Smooth muscle cell of the brain vasculature (primary cell): Measurements from ENCODE around the gene CPLX1.

ENCODE experiments used
- DNase-seq: peaks from one replicate; pipeline ENCODE4 v3.0.0-alpha.2; 2012; ENCODE audit warnings: low read depth, low spot score

The CPLX1 gene

DNA sequence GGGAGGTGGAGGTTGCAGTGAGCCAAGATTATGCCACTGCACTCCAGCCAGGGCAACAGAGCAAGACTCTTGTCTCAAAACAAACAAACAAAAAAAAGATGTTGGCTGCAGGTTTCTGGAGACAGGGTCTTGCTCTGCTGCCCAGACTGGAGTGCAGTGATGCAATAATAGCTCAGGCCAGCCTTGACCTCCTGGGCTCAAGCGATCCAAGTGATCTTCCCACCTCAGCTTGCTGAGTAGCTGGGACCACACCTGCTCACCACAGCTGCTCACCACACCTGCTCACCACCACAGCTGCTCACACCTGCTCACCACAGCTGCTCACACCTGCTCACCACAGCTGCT lies 29.9 kb upstream of the CPLX1 start:
- DNase-seq, result no peak

DNA sequence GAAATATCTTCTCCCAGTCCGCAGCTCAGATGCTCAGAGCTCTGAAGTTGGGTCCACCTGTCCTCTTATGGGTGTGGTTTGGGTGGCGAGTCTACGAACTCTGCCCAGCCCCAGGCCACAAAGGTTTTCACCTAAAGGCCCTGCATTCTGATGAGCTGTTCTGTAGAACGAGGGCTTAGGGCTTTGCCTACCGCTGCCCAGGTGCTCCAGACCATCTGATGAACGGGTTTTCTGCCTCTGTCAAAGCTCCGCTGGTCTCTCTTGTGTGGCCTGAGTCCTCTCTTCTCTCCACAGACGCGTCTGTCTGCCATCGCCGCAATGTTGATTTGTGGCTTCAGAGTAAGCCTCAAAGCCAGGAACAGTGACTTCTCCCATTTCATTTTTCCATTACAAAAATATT lies 28.4 kb upstream of the CPLX1 start:
- no peak for DNase-seq

DNA sequence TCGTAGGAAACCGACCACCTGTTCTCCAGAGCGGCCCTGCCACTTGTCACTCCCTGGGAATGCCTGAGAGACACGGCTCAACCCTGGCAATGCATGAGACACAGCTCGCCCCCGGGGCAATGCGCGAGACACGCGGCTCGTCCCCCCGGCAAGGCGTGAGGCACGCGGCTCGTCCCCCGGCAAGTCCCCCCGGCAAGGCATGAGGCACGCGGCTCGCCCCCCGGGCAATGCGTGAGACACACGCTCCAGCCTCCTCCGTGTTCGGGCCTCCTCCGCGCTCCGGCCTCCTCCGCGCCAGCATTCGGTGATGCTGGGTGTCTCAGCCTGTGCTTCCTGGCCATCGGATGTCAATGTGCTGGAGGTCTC lies 27.5 kb upstream of the CPLX1 start:
- DNase-seq, result no peak

DNA sequence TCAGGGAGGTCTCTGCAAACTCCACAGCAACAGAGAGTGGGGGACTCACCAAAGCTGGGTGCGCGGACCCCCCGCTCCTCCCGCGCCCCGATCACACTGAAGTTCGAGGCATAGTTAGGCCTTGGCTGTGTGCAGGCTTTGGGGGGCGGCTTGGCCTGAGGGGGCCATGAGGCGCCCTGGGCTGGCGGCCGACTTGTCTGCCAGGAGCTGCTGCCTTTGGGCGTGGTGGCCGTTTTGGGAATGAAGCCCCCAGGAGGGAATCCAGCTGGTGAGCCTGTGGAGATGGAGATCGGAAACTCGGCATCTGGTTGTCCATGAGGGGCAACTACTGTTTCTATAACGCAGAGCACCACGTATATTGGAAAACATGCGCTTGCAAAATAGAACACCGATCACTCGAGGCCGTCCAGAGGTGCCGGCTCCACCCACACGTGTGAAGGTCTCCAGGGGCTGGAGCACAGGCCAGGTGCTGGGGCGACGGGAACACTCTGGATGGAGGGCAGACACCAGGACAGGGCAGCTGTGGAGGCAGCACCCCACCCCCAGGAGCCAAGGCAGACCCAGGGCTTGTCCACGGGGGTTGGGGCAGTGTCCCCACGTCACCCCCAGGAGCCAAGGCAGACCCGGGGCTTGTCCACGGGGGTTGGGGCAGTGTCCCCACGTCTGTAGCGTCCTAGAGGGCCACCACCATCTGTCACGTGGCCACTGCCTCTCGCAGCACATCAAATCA lies 25.9 kb upstream of the CPLX1 start:
- no peak for DNase-seq

DNA sequence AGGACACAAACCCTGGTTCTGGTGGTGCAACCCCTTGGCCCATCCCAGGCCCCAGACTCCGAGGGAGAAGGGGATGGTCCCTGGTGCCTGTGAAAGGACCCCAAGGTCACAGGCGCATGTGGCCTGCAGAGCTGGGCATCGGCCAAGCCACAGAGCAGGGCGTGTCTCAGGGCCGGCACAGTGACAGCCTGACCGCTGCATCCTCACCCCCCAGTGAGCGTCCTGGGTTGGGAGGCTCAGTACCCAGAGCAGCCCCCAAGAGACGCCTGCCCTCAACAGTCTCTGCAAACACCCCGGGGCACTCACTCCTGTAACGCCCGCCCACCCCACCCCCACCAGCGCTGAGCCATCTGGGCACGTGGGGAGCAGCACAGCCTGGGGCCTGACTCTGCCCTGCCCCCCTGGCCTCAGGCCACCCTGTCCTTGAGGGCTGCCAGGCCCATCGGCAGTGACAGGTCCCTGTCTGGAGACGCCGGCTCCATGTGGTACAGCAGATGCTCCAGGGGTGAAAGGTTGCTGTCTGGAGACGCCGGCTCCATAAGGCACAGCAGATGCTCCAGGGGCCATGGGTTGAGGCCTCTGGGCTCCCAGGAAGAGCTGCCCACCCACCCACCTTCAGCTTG lies 24.5 kb upstream of the CPLX1 start:
- DNase-seq, result no peak

DNA sequence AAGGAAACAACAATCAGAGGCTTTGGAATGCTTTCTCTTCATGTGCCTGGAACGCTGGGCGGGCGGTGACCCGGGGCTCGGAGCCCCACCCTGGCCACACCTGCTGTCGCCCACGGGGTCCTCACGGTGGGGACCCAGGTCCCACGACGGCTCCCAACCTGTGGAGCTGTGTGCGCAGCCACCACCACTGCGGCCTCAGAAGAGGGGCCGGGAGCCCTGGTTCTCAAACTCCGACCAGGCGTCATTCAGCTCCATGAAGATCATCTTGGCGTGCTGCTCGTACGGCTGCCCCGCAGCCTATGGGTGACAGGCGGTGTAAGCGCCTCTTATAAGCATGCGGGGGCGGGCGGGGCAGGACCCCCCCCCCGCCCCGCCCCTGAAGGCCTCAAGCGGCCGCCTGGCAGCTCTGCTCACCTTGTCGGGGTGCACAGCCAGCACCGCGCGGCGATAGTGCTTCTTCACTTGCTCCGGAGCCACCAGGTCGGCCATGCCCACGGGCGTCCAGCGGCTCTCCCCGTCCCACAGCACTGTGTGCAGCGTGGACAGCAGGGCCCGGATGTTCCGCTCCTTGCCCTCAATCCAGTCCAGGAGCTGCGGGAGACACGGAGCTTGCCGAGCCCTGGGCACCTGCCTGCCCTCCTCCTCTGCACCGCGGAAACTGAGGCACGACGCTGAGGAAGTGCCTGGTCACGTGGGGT lies 23.7 kb upstream of the CPLX1 start:
- DNase-seq, result no peak

DNA sequence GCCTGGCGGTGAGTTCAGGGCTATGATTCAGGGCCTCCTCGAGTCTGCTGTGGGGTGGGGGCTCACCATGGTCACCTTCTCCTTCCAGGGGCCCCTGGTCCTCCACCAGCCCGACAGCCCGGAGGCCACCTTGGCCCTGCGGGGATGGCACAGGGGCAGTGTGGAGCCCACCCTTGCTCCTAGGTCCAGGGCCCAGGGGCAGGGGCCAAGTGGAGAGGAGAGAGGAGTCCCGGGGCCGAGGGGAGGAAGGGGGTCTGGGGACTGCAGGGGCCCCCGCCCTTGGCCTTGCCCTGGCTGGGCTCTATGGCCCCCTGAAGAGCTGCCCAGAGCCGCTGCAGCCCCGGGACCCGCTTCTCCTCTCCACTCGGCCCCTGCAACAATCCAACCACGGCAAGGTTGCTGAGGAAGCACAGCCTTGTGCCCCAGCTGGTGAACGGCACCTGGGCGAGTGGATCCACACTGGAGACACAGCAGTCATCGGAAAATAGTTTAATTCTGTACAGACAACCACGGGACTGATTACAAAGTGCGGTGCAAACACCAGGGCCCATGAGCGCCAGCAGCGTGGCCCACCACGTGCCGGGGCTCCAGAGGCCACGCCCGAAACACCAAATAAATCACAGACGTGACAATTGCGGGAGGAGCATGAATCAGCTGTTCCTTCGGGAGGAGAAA lies 23.0 kb upstream of the CPLX1 start:
- no peak for DNase-seq

DNA sequence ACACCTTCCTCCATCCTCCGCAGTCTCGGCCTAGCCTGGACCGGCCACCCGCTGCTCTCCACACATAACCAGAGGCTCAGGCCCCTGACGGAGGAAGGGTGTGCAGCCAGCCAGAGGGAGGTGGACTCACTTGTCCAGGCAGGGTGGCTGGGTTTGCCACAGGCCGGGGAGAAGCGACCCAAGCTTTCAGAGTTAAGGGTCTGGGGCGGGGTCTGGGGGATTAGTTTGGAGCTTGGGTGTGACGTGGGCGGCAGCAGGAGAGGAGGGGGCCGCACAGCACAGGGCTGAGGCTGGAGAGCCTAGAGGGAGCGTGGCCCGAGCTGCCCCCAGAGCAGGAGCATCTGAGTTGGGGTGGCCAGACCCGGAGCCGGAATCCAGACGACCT lies 22.4 kb upstream of the CPLX1 start:
- no peak for DNase-seq

DNA sequence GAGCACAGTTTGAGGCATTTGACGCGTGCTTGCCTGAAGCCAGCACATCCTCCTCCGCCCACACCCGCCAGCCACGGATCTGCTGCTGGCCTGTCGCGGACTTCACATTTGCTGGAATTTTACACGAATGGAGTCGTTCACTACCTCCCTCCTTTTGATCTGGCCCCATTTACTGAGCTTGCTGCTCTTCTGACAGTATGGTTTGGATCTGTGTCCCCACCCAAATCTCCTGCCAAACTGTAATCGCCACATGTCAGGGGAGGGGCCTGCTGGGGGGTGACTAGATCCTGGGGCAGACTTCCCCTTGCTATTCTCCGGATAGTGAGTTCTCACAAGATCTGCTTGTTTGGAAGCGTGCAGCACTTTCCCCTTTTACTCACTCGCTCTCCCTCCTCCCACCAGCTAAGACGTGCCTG lies 19.9 kb upstream of the CPLX1 start:
- no peak for DNase-seq

DNA sequence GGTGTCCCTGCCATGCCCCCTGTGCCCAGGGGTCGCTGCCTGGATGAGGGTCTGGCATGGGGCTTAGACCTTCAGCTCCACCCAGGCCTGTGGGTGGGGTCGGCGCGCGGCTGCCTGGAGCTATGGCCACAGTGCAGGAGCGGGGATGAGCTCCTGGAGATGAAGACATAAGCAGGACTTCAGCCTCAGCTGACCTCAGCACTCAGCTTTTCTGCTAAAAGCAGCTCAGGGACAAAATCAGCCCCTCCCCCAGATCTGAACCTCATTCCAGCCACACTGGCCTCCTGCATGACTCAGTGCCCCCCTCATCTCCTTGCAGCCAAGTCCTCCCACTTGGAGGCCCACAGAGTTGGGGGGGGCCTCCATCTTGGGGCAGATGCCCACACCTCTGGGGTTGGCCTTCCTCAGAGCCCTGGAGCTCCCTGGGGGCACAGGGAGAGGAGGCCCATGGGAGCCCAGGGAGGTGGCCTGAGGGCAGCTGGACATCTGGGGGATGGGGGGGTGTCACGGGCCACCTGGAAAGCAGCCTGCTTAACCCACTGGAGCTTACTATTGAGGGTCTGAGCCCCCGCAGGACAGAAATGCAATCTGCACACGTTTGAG lies 19.4 kb upstream of the CPLX1 start:
- DNase-seq, result no peak

DNA sequence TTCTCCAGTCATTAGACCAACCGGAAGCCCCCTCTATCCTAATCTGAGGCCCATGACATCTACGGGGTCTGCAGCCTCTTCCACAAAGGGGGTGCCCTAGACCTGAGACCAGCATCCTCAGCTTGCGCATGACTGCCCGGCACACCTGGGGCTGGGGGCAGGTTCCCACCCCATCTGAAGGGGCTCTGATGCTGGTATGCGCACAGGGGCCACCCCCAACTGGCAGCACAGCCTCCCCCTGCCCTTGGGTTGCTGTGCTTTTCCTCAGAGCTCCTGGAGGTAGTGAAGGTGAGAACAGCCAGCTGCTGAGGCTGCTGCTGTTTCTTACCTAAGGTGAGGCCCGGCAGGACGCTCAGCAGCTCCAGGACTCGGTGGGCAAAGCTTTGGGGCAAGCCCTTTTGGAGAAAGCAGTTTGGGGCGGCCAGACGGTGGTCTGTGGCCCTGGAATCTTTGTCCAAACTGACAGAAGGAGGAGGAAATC lies 18.9 kb upstream of the CPLX1 start:
- no peak for DNase-seq

DNA sequence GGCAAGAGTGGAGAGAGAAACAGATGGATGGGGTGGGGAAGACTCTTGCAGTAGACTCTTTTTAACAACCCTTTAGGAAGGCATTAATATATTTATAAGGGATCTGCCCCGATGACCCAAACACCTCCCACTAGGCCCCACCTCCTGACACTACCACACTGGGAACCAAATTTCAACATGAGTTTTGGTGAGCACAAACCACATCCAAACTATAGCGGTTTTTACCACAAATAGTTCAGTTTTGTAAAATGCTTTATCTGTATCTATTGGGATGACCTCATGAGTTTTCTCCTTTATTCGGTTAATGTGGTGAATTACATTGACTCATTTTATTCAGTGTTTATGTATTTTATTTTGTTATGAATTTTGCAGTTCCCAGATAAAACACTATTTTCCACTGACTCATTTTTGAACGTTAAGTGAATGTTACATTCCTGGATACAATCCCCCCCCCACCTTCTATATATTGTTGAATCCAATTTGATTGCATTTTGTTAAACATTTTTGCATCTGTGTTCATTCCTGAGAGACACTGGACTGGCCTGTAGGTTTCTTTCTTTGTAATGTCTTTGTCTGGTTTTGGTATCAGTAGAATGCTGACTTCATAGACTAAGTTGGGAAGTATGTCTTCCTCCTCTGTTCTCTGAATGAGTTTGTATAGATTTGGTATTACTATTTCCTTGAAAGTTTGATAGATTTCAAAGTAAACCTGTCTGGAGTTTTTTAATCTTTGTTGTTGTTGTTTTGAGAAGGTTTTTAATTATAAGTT lies 13.9 kb upstream of the CPLX1 start:
- DNase-seq, result no peak

DNA sequence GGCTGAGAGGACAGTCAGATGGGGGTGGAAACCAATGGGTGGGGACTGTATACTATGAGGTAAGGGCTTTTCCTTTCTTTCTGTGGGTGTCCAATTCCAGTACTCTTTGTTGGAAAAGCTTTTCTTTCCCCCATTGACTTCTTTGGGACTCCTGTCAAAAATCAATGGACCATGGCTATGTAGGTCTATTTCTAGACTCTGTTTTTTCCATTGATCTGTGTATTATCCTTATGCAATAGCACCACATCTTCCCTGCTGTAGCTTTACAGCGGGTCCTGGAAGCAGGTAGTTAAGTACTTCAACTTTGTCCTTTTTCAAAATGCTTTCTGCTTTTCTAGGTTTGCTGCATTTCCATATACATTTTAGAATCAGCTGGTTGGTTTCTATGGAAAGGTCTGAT lies 11.8 kb upstream of the CPLX1 start:
- DNase-seq, result no peak

DNA sequence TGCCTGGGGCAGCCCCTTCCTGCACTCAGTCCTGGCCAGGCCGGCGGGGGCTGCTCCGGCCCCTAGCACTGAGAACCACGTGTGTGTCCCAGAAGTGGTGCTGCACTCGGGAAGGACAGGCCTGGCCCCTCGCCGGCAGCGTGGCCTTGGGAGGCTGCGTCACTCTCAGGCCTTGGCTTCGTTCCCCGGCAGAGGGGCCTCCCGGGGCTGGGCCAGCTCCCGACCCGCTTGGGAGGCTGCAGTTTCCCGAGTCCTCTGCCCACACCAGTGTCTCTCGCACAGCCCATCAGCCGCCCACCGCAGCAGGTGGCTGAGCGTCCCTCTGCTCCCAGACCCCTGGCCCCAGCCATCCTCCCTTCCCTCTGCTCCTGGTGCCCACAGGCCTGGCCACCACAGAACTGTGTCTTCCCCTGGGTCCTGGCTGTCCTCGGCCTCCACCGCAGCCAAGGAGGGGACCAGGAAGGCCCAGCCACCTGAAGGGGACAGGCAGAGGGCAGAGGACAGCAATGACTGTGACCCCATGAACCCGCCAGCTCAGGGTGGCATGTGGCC lies 10.9 kb upstream of the CPLX1 start:
- no peak for DNase-seq

DNA sequence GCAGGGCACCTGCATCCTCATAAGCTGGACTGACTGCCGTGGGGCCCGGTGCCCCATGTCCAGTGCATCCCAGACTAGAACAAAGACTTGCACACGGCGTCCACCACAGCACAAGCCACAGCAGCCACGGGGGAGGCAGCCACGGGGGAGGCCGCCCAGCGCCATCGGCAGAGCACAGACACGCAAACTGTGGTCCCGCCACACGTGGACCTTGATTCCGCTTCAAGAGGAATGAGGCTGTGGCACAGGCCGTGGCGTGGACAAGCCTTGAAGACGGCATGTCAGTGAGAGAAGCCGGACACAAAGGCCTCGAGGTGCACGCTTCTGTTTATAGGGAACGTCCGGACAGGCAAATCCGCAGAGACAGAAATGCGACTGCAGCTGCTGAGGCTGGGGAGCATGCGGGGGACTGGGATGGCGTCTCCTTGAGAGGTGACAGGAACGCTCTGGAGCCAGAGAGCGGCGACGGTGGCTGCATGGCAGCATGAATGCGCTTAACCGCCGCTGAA lies 10.1 kb upstream of the CPLX1 start:
- no peak for DNase-seq

DNA sequence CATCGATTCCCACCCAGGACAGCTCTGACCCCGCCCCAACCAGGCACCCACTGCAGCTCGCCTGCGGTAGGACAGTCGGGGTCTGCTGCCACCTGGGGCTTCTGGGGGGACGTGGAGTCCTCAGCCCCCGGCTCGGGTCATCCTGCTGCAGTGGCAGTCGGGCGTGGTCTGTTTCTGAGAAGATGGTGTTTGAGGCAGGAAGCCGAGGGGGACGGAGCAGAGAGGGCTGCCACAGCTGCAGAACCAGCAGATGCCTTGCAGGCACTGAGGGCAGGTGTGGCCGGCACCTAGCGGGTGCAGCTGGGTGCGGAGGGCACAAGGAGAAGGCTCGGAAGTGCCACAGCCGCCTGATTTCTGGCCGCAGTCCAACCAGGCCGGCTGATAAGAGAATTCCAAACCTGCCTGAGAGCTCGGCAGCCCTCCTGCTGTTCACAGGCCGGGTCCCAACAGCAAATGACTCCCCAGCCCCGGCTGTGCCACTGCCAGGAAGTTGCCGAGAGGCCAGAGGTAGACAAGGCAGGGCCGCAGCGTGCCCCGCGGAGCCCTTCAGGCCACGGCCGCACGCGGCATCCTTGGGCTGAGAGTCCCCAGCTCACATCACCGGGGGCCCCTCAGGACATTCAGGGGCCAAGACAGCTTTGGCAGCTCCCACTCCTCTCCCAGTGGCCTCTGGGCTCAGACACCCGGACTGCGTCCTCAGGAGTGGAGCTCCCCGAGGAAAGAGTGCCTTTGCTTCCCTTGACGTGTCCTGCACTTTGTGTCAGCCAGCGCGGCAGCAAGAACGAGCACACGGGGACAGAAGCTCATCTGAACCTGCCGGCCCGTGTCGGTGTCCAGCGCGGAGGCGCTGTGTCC lies 9.4 kb upstream of the CPLX1 start:
- no peak for DNase-seq

DNA sequence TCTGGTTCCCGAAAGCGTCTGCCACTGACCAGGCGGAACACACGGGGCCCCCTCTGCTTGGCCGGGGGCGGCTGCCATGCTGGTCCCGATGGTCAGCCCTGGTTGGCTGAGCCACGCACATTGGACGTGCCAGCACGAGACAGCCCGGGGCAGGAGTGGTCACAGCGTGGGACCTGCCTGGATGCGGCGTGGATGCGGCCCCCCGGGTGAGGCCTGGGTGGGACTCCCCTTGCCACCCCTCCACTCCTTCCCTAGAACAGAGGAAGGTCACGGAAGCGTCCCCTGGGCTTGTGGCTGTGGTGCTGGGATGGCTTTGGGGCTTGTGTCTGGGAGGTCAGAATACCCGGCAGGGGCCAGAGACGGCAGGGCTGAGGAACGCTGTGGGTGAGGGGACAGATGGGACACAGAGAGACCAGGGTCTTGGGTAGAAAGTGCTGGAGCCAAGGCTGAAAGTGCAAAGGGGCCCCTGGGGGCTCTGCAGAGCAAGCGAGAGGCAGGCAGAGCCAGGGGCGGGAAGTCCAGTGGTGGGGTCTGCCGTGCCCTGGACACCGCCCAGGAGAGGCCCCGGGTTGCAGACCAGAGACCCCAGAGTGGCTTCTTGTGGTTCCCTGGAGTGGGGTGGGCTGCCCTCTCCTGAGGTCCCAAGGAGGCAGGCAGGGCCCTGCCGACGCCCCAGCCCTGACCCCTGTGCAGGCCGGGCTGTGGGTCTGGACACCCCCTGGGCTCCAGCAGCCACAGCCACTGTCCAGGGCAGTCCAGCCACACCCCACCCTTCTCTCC lies 8.6 kb upstream of the CPLX1 start:
- DNase-seq, result no peak

DNA sequence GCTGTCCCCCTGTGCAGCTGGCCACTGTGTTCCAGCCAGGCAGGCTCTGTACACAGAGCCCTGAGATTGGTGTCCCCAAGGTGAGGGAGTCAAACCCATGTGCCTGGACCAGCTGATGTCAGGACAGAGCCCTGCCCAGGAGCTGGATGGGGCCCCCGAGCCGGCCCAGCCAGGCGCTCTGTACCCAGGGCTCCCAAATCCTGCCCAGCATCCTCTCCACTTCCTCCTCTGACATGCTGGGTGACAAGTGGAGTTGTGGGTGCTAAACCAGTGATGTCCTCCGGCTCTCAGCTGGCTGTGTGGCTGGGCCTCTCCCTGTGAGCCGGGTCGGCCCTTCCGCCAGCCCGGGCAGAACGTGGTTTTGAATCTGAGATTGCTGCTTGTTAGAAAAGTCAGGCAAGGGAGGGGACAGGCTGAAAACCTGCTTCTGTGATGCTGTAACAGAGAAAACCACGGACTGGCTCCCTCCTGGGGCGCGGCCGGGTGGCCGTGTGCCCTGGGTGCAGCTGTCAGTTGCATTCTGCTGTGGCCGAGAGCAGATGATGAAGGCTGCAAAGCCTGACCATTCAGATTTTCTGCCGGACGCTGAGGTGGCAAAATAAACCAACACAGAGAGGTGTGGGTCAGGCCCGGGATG lies 7.9 kb upstream of the CPLX1 start:
- DNase-seq, result no peak

DNA sequence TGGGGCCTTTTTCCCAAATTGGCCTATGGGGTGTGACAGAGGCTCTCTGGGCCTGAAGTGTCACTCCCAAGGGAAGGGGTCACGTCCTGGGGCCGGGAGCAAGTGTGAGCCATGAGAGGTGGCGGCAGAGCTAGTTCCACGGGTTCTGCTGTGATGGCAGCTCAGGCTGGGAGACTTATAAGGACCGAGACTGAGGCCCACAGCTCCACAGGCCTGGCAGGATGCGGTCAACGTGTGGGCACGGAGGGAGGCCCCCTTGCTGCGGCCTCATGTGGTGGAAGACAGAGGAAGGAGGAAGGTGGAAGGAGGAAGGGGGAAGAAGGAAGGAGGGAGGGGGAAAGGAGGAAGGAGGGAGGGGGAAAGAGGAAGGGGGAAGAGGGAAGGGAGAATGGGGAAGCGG lies 7.2 kb upstream of the CPLX1 start:
- no peak for DNase-seq
